Memory B cell (primary cell): ENCODE measurements around the gene MED13L.

Experiments used
- ATAC-seq: fragments of 150-1000 bp; cut with Tn5 transposase; 2 replicates; pipeline ENCODE4 v1.10.0; 2021; ENCODE audit warnings: low read depth, mild to moderate bottlenecking, moderate library complexity
- DNase-seq, 2 donors: peaks; one replicate each; pipeline ENCODE4 v3.0.0; 2022; ENCODE audit warnings: low spot score in 2 of 2
- H3K27ac Mint-ChIP-seq: one replicate; pipeline ENCODE4 v1.8.0; 2022; ENCODE audit warnings: mild to moderate bottlenecking, moderate library complexity, mixed read lengths
- H3K27me3 Mint-ChIP-seq: one replicate; pipeline ENCODE4 v1.8.0; 2022; ENCODE audit warnings: mixed read lengths
- H3K36me3 Mint-ChIP-seq: one replicate; pipeline ENCODE4 v1.8.0; 2022; ENCODE audit warnings: mild to moderate bottlenecking, mixed read lengths
- H3K4me1 Mint-ChIP-seq: one replicate; pipeline ENCODE4 v1.8.0; 2022; ENCODE audit warnings: mixed read lengths
- H3K4me3 Mint-ChIP-seq: one replicate; pipeline ENCODE4 v1.8.0; 2022; ENCODE audit warnings: mild to moderate bottlenecking, moderate library complexity, mixed read lengths
- H3K9me3 Mint-ChIP-seq: one replicate; pipeline ENCODE4 v1.8.0; 2022; ENCODE audit warnings: mixed read lengths

MED13L gene

GRCh38 chr12:116261525-116262100 lies 15.9 kb downstream of the MED13L start:
- no peaks in the 10 kb centered on the region for H3K36me3 Mint-ChIP-seq
- DNase-seq (no peak), ATAC-seq (no peak)
- no peak overlapping the region for H3K27ac Mint-ChIP-seq
- H3K4me3 Mint-ChIP-seq: peak overlapping the region; percentile 2
- no peaks in the 10 kb centered on the region for H3K9me3 Mint-ChIP-seq
- no peaks in the 10 kb centered on the region for H3K27me3 Mint-ChIP-seq
- peaks cover 40% of the 10 kb centered on the region for H3K4me1 Mint-ChIP-seq

GRCh38 chr12:116259800-116260577 lies 17.5 kb downstream of the MED13L start:
- DNase-seq: no peak
- Mint-ChIP-seq H3K4me3 (no peak overlapping the region), H3K36me3 (no peaks in the 10 kb centered on the region), H3K4me1 (peaks cover 41% of the 10 kb centered on the region), H3K9me3 (no peaks in the 10 kb centered on the region), H3K27ac (no peak overlapping the region), H3K27me3 (no peaks in the 10 kb centered on the region)
- ATAC-seq: no peak

- ATAC-seq: no peak
- Mint-ChIP-seq H3K36me3 (no peaks in the 10 kb centered on the region), H3K27ac (peak overlapping the region; percentile 73), H3K9me3 (no peaks in the 10 kb centered on the region), H3K4me3 (no peak overlapping the region), H3K27me3 (no peaks in the 10 kb centered on the region), H3K4me1 (peaks cover 33% of the 10 kb centered on the region)
- no peak for DNase-seq
These were observed 19.7 kb downstream of the MED13L start for GRCh38 chr12:116257826-116258225.

- H3K27ac Mint-ChIP-seq: peak overlapping the region; percentile 51
- H3K4me1 Mint-ChIP-seq: peaks cover 34% of the 10 kb centered on the region
- H3K4me3 Mint-ChIP-seq: no peak overlapping the region
- DNase-seq (no peak), ATAC-seq (no peak)
- peaks cover 2% of the 10 kb centered on the region for H3K36me3 Mint-ChIP-seq
- no peaks in the 10 kb centered on the region for H3K9me3 Mint-ChIP-seq
- no peaks in the 10 kb centered on the region for H3K27me3 Mint-ChIP-seq
These were observed 20.3 kb downstream of the MED13L start for GRCh38 chr12:116257215-116257614.

- Mint-ChIP-seq H3K4me1 (peaks cover 29% of the 10 kb centered on the region), H3K9me3 (no peaks in the 10 kb centered on the region), H3K27me3 (no peaks in the 10 kb centered on the region), H3K27ac (no peak overlapping the region), H3K36me3 (peaks cover 11% of the 10 kb centered on the region), H3K4me3 (no peak overlapping the region)
- ATAC-seq: no peak
- DNase-seq: no peak
These were observed 27.6 kb downstream of the MED13L start for GRCh38 chr12:116249938-116250337.

GRCh38 chr12:116248930-116249329 lies 28.6 kb downstream of the MED13L start:
- no peaks in the 10 kb centered on the region for H3K27me3 Mint-ChIP-seq
- no peak overlapping the region for H3K4me3 Mint-ChIP-seq
- H3K9me3 Mint-ChIP-seq: no peaks in the 10 kb centered on the region
- no peak for DNase-seq
- H3K27ac Mint-ChIP-seq: no peak overlapping the region
- peaks cover 35% of the 10 kb centered on the region for H3K4me1 Mint-ChIP-seq
- no peak for ATAC-seq
- H3K36me3 Mint-ChIP-seq: peaks cover 11% of the 10 kb centered on the region

- Mint-ChIP-seq H3K27me3 (no peaks in the 10 kb centered on the region), H3K4me3 (no peak overlapping the region), H3K36me3 (peaks cover 11% of the 10 kb centered on the region), H3K9me3 (no peaks in the 10 kb centered on the region), H3K4me1 (peaks cover 40% of the 10 kb centered on the region), H3K27ac (no peak overlapping the region)
- no peak for DNase-seq
- no peak for ATAC-seq
These were observed 29.1 kb downstream of the MED13L start for GRCh38 chr12:116248433-116248832.

- Mint-ChIP-seq H3K4me1 (peaks cover 40% of the 10 kb centered on the region), H3K27ac (no peak overlapping the region), H3K27me3 (no peaks in the 10 kb centered on the region), H3K36me3 (peaks cover 10% of the 10 kb centered on the region), H3K9me3 (no peaks in the 10 kb centered on the region), H3K4me3 (no peak overlapping the region)
- no peak for DNase-seq
- no peak for ATAC-seq
These were observed 30.1 kb downstream of the MED13L start for GRCh38 chr12:116247377-116247776.

- H3K4me1 Mint-ChIP-seq: peaks cover 39% of the 10 kb centered on the region
- no peak overlapping the region for H3K4me3 Mint-ChIP-seq
- no peak for ATAC-seq
- no peak for DNase-seq
- H3K27ac Mint-ChIP-seq: peak overlapping the region; percentile 79
- no peaks in the 10 kb centered on the region for H3K9me3 Mint-ChIP-seq
- H3K36me3 Mint-ChIP-seq: peaks cover 9% of the 10 kb centered on the region
- H3K27me3 Mint-ChIP-seq: no peaks in the 10 kb centered on the region
These were observed 30.9 kb downstream of the MED13L start for GRCh38 chr12:116246490-116247179.

- peaks cover 10% of the 10 kb centered on the region for H3K36me3 Mint-ChIP-seq
- peaks cover 43% of the 10 kb centered on the region for H3K4me1 Mint-ChIP-seq
- no peak for ATAC-seq
- no peak for DNase-seq
- no peaks in the 10 kb centered on the region for H3K27me3 Mint-ChIP-seq
- H3K27ac Mint-ChIP-seq: peak overlapping the region; percentile 79
- H3K9me3 Mint-ChIP-seq: no peaks in the 10 kb centered on the region
- no peak overlapping the region for H3K4me3 Mint-ChIP-seq
These were observed 32.3 kb downstream of the MED13L start for GRCh38 chr12:116245189-116245588.

GRCh38 chr12:116244474-116245090 lies 32.9 kb downstream of the MED13L start:
- Mint-ChIP-seq H3K36me3 (peaks cover 6% of the 10 kb centered on the region), H3K9me3 (no peaks in the 10 kb centered on the region), H3K4me1 (peaks cover 47% of the 10 kb centered on the region), H3K27me3 (no peaks in the 10 kb centered on the region), H3K4me3 (no peak overlapping the region), H3K27ac (peak overlapping the region; percentile 79)
- no peak for ATAC-seq
- no peak for DNase-seq

- peaks cover 5% of the 10 kb centered on the region for H3K36me3 Mint-ChIP-seq
- peak overlapping the region; percentile 71 for H3K27ac Mint-ChIP-seq
- peaks cover 49% of the 10 kb centered on the region for H3K4me1 Mint-ChIP-seq
- no peaks in the 10 kb centered on the region for H3K27me3 Mint-ChIP-seq
- peak; percentile 85 for ATAC-seq
- DNase-seq: peak in 1 of 2 donors; percentile 12
- H3K9me3 Mint-ChIP-seq: no peaks in the 10 kb centered on the region
- H3K4me3 Mint-ChIP-seq: no peak overlapping the region
These were observed 33.5 kb downstream of the MED13L start for GRCh38 chr12:116244001-116244400.

- Mint-ChIP-seq H3K4me3 (no peak overlapping the region), H3K27ac (peak overlapping the region; percentile 71), H3K4me1 (peaks cover 46% of the 10 kb centered on the region), H3K9me3 (no peaks in the 10 kb centered on the region), H3K36me3 (peaks cover 5% of the 10 kb centered on the region), H3K27me3 (no peaks in the 10 kb centered on the region)
- ATAC-seq: no peak
- DNase-seq: no peak
These were observed 34.8 kb downstream of the MED13L start for GRCh38 chr12:116242740-116243139.

- no peaks in the 10 kb centered on the region for H3K27me3 Mint-ChIP-seq
- peaks cover 49% of the 10 kb centered on the region for H3K4me1 Mint-ChIP-seq
- no peaks in the 10 kb centered on the region for H3K9me3 Mint-ChIP-seq
- no peak overlapping the region for H3K27ac Mint-ChIP-seq
- H3K36me3 Mint-ChIP-seq: peaks cover 5% of the 10 kb centered on the region
- DNase-seq (no peak), ATAC-seq (no peak)
- H3K4me3 Mint-ChIP-seq: no peak overlapping the region
These were observed 36.2 kb downstream of the MED13L start for GRCh38 chr12:116241157-116241759.
